GM12878 (cell line): ENCODE data around the gene DAGLA.

Experiments used
- BHLHE40 ChIP-seq, 2 experiments: fragments of 450-650 bp in 1 of 2; IDR thresholded peaks; 2 replicates each; pipeline ENCODE4 v1.6.1; 2011 to 2017; ENCODE audit warnings: low read depth in 2 of 2, borderline replicate concordance in 1 of 2, improper control_type of control experiment in 1 of 2, low read length in 1 of 2, mild to moderate bottlenecking in 1 of 2
- CTCF ChIP-seq, 3 experiments: IDR thresholded peaks in 2 of 3; conservative IDR thresholded peaks in 1 of 3; 2 replicates each; pipeline ENCODE4 v1.5.1; 2011; ENCODE audit warnings: low read depth in 3 of 3, low read length in 3 of 3, mild to moderate bottlenecking in 3 of 3, control low read depth in 2 of 3, moderate library complexity in 2 of 3, inconsistent platforms in 1 of 3, mixed read lengths in 1 of 3; ENCODE audit not compliant: control insufficient read depth in 2 of 3, insufficient read depth in 1 of 3; ENCODE audit errors: extremely low read depth in 1 of 3
- ETV6 ChIP-seq, 2 experiments: fragments of 450-650 bp in 1 of 2; IDR thresholded peaks in 1 of 2; conservative IDR thresholded peaks in 1 of 2; 2 replicates each; pipeline ENCODE4 v1.6.1; 2014; ENCODE audit warnings: antibody characterized with exemption in 1 of 2, borderline replicate concordance in 1 of 2, low read depth in 1 of 2, mild to moderate bottlenecking in 1 of 2, moderate library complexity in 1 of 2
- GABPA ChIP-seq: IDR thresholded peaks from 2 replicates; pipeline ENCODE4 v1.6.1; 2014; ENCODE audit warnings: antibody characterized with exemption, low read depth, mild to moderate bottlenecking, inconsistent platforms
- HDAC2 ChIP-seq: fragments of 200-600 bp; sonication (generic); IDR thresholded peaks from 2 replicates; pipeline ENCODE4 v1.6.1; 2017
- KDM1A ChIP-seq: fragments of 200-600 bp; sonication (generic); IDR thresholded peaks from 2 replicates; pipeline ENCODE4 v1.6.1; 2016; ENCODE audit warnings: borderline replicate concordance
- MEF2A ChIP-seq: IDR thresholded peaks from 2 replicates; pipeline ENCODE4 v1.6.1; 2011; ENCODE audit warnings: low read depth, mild to moderate bottlenecking, low read length, moderate library complexity; ENCODE audit not compliant: insufficient read depth
- POLR2AphosphoS5 ChIP-seq: IDR thresholded peaks from 2 replicates; pipeline ENCODE4 v1.6.1; 2011; ENCODE audit warnings: mild to moderate bottlenecking, low read length, inconsistent platforms
- RAD21 ChIP-seq: IDR thresholded peaks from 2 replicates; pipeline ENCODE4 v1.6.1; 2011; ENCODE audit warnings: mild to moderate bottlenecking, low read depth, low read length, moderate library complexity; ENCODE audit not compliant: insufficient read depth
- RCOR1 ChIP-seq: conservative IDR thresholded peaks from 2 replicates; pipeline ENCODE4 v1.6.1; 2012; ENCODE audit warnings: low read depth, low read length, improper control_type of control experiment
- RELA ChIP-seq: fragments of 450-650 bp; IDR thresholded peaks from 2 replicates; pipeline ENCODE4 v1.8.0; 2014; ENCODE audit warnings: borderline replicate concordance; ENCODE audit not compliant: partially characterized antibody
- SUPT20H ChIP-seq: IDR thresholded peaks from 2 replicates; pipeline ENCODE4 v1.6.1; 2011; ENCODE audit warnings: low read depth, mild to moderate bottlenecking, low read length, moderate library complexity, borderline replicate concordance; ENCODE audit not compliant: control insufficient read depth
- TF ChIP-seq, protein P1 (sequence below): fragments of 450-650 bp; formaldehyde crosslinking; IDR thresholded peaks from 2 replicates; pipeline ENCODE4 v1.4.0; 2020; ENCODE audit warnings: mild to moderate bottlenecking, moderate library complexity
- TF ChIP-seq, protein P2 (sequence below): IDR thresholded peaks from 2 replicates; pipeline ENCODE4 v1.6.1; 2012; ENCODE audit warnings: mild to moderate bottlenecking, low read depth, low read length

DNA sequence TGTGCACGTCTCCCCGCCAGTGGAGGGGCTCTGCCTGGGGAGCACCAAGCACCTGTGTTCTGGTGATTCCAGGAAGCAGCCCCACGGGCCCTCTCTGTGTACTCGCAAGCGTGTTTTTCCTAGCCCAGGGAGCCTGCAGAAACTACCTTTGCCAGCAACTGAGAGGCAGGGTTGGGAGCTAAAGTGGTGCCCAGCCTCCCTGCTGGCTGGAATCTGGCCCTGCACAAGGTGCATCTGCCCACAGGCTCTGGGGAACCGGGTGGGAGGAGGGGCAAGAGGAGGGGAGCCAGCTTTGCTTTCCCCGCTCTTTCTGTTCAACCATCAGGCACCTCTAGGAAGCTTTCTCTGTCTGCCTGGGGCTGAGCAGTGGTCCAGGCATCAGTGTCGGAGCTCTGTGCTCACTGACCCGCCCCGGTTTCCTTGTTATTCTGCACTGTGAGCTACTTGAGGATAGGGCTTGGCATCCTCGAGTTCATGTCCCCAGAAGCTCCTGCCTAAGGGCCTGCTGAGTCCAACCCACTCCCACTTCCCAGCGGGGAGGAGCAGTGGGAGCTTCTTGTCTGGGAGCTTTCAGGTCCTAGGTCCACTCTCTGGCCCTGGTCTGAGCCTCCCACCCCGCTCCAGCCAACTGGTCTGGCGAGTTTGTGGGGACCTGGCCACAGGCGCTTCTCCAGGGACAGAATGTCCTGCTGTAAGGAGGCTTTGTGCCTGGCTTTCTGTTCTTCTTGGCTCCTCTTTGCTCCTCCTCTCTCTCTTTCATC, 14.9 kb downstream of the DAGLA start:
- TF ChIP-seq RAD21 (no peak), GABPA (no peak), RELA (no peak), MEF2A (no peak), CTCF (IDR thresholded peaks at IDR 0.05 in 2 of 3, conservative IDR thresholded peaks at IDR 0.05 in 1 of 3; ENCODE audit: control insufficient read depth in 2 of 3, extremely low read depth in 1 of 3, insufficient read depth in 1 of 3, low read depth in 3 of 3, low read length in 3 of 3) (no peak), KDM1A (no peak), ETV6 (conservative IDR thresholded peaks at IDR 0.05 in 1 of 2, IDR thresholded peaks at IDR 0.05 in 1 of 2; ENCODE audit: borderline replicate concordance in 1 of 2, low read depth in 1 of 2) (no peak), BHLHE40 (IDR thresholded peaks at IDR 0.05; ENCODE audit: borderline replicate concordance in 1 of 2, low read depth in 2 of 2, low read length in 1 of 2) (no peak), POLR2AphosphoS5 (no peak), SUPT20H (no peak), HDAC2 (no peak), RCOR1 (no peak)
- TF ChIP-seq, protein P1, sequence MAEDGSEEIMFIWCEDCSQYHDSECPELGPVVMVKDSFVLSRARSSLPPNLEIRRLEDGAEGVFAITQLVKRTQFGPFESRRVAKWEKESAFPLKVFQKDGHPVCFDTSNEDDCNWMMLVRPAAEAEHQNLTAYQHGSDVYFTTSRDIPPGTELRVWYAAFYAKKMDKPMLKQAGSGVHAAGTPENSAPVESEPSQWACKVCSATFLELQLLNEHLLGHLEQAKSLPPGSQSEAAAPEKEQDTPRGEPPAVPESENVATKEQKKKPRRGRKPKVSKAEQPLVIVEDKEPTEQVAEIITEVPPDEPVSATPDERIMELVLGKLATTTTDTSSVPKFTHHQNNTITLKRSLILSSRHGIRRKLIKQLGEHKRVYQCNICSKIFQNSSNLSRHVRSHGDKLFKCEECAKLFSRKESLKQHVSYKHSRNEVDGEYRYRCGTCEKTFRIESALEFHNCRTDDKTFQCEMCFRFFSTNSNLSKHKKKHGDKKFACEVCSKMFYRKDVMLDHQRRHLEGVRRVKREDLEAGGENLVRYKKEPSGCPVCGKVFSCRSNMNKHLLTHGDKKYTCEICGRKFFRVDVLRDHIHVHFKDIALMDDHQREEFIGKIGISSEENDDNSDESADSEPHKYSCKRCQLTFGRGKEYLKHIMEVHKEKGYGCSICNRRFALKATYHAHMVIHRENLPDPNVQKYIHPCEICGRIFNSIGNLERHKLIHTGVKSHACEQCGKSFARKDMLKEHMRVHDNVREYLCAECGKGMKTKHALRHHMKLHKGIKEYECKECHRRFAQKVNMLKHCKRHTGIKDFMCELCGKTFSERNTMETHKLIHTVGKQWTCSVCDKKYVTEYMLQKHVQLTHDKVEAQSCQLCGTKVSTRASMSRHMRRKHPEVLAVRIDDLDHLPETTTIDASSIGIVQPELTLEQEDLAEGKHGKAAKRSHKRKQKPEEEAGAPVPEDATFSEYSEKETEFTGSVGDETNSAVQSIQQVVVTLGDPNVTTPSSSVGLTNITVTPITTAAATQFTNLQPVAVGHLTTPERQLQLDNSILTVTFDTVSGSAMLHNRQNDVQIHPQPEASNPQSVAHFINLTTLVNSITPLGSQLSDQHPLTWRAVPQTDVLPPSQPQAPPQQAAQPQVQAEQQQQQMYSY (CRISPR knock-in tag), result no peak
- TF ChIP-seq, protein P2, sequence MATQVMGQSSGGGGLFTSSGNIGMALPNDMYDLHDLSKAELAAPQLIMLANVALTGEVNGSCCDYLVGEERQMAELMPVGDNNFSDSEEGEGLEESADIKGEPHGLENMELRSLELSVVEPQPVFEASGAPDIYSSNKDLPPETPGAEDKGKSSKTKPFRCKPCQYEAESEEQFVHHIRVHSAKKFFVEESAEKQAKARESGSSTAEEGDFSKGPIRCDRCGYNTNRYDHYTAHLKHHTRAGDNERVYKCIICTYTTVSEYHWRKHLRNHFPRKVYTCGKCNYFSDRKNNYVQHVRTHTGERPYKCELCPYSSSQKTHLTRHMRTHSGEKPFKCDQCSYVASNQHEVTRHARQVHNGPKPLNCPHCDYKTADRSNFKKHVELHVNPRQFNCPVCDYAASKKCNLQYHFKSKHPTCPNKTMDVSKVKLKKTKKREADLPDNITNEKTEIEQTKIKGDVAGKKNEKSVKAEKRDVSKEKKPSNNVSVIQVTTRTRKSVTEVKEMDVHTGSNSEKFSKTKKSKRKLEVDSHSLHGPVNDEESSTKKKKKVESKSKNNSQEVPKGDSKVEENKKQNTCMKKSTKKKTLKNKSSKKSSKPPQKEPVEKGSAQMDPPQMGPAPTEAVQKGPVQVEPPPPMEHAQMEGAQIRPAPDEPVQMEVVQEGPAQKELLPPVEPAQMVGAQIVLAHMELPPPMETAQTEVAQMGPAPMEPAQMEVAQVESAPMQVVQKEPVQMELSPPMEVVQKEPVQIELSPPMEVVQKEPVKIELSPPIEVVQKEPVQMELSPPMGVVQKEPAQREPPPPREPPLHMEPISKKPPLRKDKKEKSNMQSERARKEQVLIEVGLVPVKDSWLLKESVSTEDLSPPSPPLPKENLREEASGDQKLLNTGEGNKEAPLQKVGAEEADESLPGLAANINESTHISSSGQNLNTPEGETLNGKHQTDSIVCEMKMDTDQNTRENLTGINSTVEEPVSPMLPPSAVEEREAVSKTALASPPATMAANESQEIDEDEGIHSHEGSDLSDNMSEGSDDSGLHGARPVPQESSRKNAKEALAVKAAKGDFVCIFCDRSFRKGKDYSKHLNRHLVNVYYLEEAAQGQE, result no peak
